Suprapubic skin (tissue), 4 donors: ENCODE data around the gene BOLA3. TPM values are rescaled to one million over a fixed set of nuclear protein-coding genes. Genes with fewer than 3 reads are reported as not detected.

ENCODE experiments used
- DNase-seq, 2 donors: peaks; one replicate each; pipeline ENCODE4 v3.0.0-alpha.2; 2019; ENCODE audit warnings: low spot score in 2 of 2
- H3K27ac ChIP-seq: fragments of 200-600 bp; sonication (generic); one replicate; pipeline ENCODE4 v1.5.1; 2019
- H3K27me3 ChIP-seq: fragments of 200-600 bp; sonication (generic); one replicate; pipeline ENCODE4 v1.5.1; 2019
- H3K36me3 ChIP-seq: fragments of 200-600 bp; sonication (generic); one replicate; pipeline ENCODE4 v1.5.1; 2019
- H3K4me1 ChIP-seq: fragments of 200-600 bp; sonication (generic); one replicate; pipeline ENCODE4 v1.5.1; 2019
- H3K4me3 ChIP-seq: fragments of 200-600 bp; sonication (generic); one replicate; pipeline ENCODE4 v1.5.1; 2019; ENCODE audit warnings: mild to moderate bottlenecking
- H3K9me3 ChIP-seq: fragments of 200-600 bp; sonication (generic); one replicate; pipeline ENCODE4 v1.5.1; 2019
- CTCF ChIP-seq, 2 donors: fragments of 200-600 bp in 1 of 2; fragments of 450-650 bp in 1 of 2; sonication (generic) in 1 of 2; IDR thresholded peaks; one replicate each; pipeline ENCODE4 v1.5.1; 2016 to 2019; ENCODE audit warnings: antibody characterized with exemption in 2 of 2, mild to moderate bottlenecking in 1 of 2, moderate library complexity in 1 of 2
- EP300 ChIP-seq: sonication (generic); formaldehyde crosslinking; IDR thresholded peaks from one replicate; pipeline ENCODE4 v1.6.1; 2017; ENCODE audit warnings: antibody characterized with exemption
- POLR2A ChIP-seq, 2 donors: fragments of 450-650 bp; IDR thresholded peaks; one replicate each; pipeline ENCODE4 v1.6.1; 2017; ENCODE audit warnings: antibody characterized with exemption in 2 of 2, mild to moderate bottlenecking in 2 of 2, moderate library complexity in 2 of 2
- POLR2AphosphoS5 ChIP-seq, 3 donors: sonication (generic); formaldehyde crosslinking; IDR thresholded peaks; one replicate each; pipeline ENCODE4 v1.6.1; 2017; ENCODE audit warnings: antibody characterized with exemption in 3 of 3
- WGBS: methylation state at CpG from one replicate; pipeline ENCODE4 v1.1.5; 2018; 5-methylcytosine and 5-hydroxymethylcytosine counted together
- total RNA-seq, 4 donors: library from RNA; depleted of rRNA; stranded (reverse); fragments of >200 nt; gene quantifications; one replicate each; pipeline ENCODE4 v1.1.0, GENCODE V29; 2016

BOLA3 gene
- 10 to 100 TPM; 18.9 to 44.0 (median 28.1) TPM for total RNA-seq

GRCh38 chr2:74147727-74148456 lies at the start of gene BOLA3:
Gene BOLA3, minus strand, starts transcription at chr2:74147912. Its CDS starts 38 bp downstream, at chr2:74147874.
- no peaks in the 10 kb centered on the region for H3K9me3 ChIP-seq
- H3K4me1 ChIP-seq: peaks cover 20% of the 10 kb centered on the region
- no peaks in the 10 kb centered on the region for H3K36me3 ChIP-seq
- H3K27ac ChIP-seq: no peak within 1 kb of the TSS
- 5% methylated on average over 46 of the region's 67 CpGs for WGBS
- TF ChIP-seq POLR2AphosphoS5 (IDR thresholded peaks at IDR 0.05) (no peak), CTCF (IDR thresholded peaks at IDR 0.05) (peak in 1 of 2 donors; percentile 73), POLR2A (IDR thresholded peaks at IDR 0.05) (no peak), EP300 (no peak)
- H3K27me3 ChIP-seq: no peaks in the 10 kb centered on the region
- peak; percentile 88 to 90 for DNase-seq
- peak within 1 kb of the TSS; percentile 87 for H3K4me3 ChIP-seq

- WGBS: 45% methylated on average over 4 of the region's 4 CpGs
- Histone ChIP-seq H3K4me3 (no peak overlapping the region), H3K36me3 (no peaks in the 10 kb centered on the region), H3K27ac (no peak overlapping the region), H3K4me1 (peaks cover 29% of the 10 kb centered on the region), H3K9me3 (no peaks in the 10 kb centered on the region), H3K27me3 (no peaks in the 10 kb centered on the region)
- DNase-seq: no peak
- no peak for TF ChIP-seq EP300
- TF ChIP-seq POLR2AphosphoS5 (IDR thresholded peaks at IDR 0.05): no peak
- TF ChIP-seq POLR2A (IDR thresholded peaks at IDR 0.05): no peak
- no peak for TF ChIP-seq CTCF (IDR thresholded peaks at IDR 0.05)
Measured at GRCh38 chr2:74197049-74197448, 49.3 kb upstream of the BOLA3 start.

GRCh38 chr2:74194799-74195198 lies 47.1 kb upstream of the BOLA3 start:
- WGBS: 97% methylated on average over 1 of the region's 1 CpG
- DNase-seq: no peak

GRCh38 chr2:74191596-74192380 lies 44.1 kb upstream of the BOLA3 start:
- Histone ChIP-seq H3K4me1 (peaks cover 5% of the 10 kb centered on the region), H3K36me3 (no peaks in the 10 kb centered on the region), H3K27ac (no peak overlapping the region), H3K4me3 (no peak overlapping the region), H3K9me3 (no peaks in the 10 kb centered on the region), H3K27me3 (no peaks in the 10 kb centered on the region)
- TF ChIP-seq EP300 (no peak), POLR2A (IDR thresholded peaks at IDR 0.05) (no peak), CTCF (IDR thresholded peaks at IDR 0.05) (no peak), POLR2AphosphoS5 (IDR thresholded peaks at IDR 0.05) (no peak)
- 80% methylated on average over 6 of the region's 6 CpGs for WGBS
- no peak for DNase-seq

More at GRCh38 chr2:74194799-74195198, 47.1 kb upstream of the BOLA3 start:
- Histone ChIP-seq H3K9me3 (no peaks in the 10 kb centered on the region), H3K27me3 (no peaks in the 10 kb centered on the region), H3K4me1 (peaks cover 18% of the 10 kb centered on the region), H3K4me3 (no peak overlapping the region), H3K36me3 (no peaks in the 10 kb centered on the region), H3K27ac (no peak overlapping the region)
- TF ChIP-seq POLR2AphosphoS5 (IDR thresholded peaks at IDR 0.05) (no peak), EP300 (no peak), POLR2A (IDR thresholded peaks at IDR 0.05) (no peak)

- no peak for DNase-seq
- H3K27me3 ChIP-seq: no peaks in the 10 kb centered on the region
- WGBS: 57% methylated on average over 3 of the region's 3 CpGs
- H3K4me3 ChIP-seq: no peak overlapping the region
- H3K36me3 ChIP-seq: no peaks in the 10 kb centered on the region
- H3K4me1 ChIP-seq: peaks cover 5% of the 10 kb centered on the region
- H3K27ac ChIP-seq: no peak overlapping the region
- no peaks in the 10 kb centered on the region for H3K9me3 ChIP-seq
- TF ChIP-seq EP300 (no peak), POLR2A (IDR thresholded peaks at IDR 0.05) (no peak), POLR2AphosphoS5 (IDR thresholded peaks at IDR 0.05) (no peak), CTCF (IDR thresholded peaks at IDR 0.05) (no peak)
Measured at GRCh38 chr2:74188696-74189095, 41.0 kb upstream of the BOLA3 start.
